Thyroid gland (tissue), 4 donors: ENCODE results near the gene GALNT17.

Experiments used
- CTCF ChIP-seq, 6 experiments: fragments of 200-600 bp in 3 of 6; fragments of 450-650 bp in 3 of 6; sonication (generic) in 3 of 6; IDR thresholded peaks; one replicate each; pipeline ENCODE4 v1.5.1; 2016 to 2019; ENCODE audit warnings: antibody characterized with exemption in 6 of 6, mild to moderate bottlenecking in 2 of 6, inconsistent platforms in 1 of 6, moderate library complexity in 1 of 6
- POLR2A ChIP-seq, 2 donors: fragments of 450-650 bp; IDR thresholded peaks; one replicate each; pipeline ENCODE4 v1.6.1; 2017; ENCODE audit warnings: antibody characterized with exemption in 2 of 2, mild to moderate bottlenecking in 2 of 2, moderate library complexity in 1 of 2

- no peak for TF ChIP-seq POLR2A (IDR thresholded peaks at IDR 0.05)
- no peak for TF ChIP-seq CTCF (IDR thresholded peaks at IDR 0.05)
These were observed 1.9 kb downstream of the GALNT17 start for GRCh38 chr7:71133856-71134255.
